Right lobe of liver (tissue), 4 donors: ENCODE data around the gene BIK.

ENCODE experiments used
- CTCF ChIP-seq, 4 donors: fragments of 200-600 bp in 3 of 4; fragments of 450-650 bp in 1 of 4; IDR thresholded peaks; one replicate each; pipeline versions ENCODE4 v1.5.1 to v1.8.0; 2016 to 2022; ENCODE audit warnings: antibody characterized with exemption in 4 of 4, mild to moderate bottlenecking in 2 of 4
- POLR2A ChIP-seq: fragments of 450-650 bp; IDR thresholded peaks from one replicate; pipeline ENCODE4 v1.6.1; 2017; ENCODE audit warnings: antibody characterized with exemption, mild to moderate bottlenecking
- donor health status: DM: no; HTN: no; CAD: no.
- donor health status: DM: no; HTN: no; CAD: no.
- donor health status: DM: no; HTN: yes; CAD: no.

DNA sequence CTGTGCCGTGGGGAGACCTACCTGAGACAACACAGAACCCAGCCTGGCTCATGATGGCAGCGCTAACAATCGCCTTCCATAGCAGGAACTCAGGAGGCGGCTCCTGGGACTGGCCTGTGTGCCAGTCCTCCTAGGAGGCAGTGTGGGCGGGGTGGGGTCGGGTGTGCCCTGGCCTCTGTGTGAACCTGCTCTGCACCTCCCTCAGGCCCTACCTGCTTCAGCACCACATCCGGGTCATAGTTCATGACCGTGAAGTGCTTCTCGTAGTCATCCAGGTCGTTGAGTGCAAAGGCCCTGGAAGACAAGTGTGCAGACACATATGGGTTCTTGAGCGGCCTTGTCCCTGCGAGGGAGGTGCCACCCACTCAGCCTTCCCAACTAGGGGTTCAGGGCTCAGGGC is 61.1 kb downstream of the BIK start:
- TF ChIP-seq CTCF (IDR thresholded peaks at IDR 0.05) (no peak), POLR2A (no peak)
